Testis (tissue), 3 donors: Measurements from ENCODE around the gene LPIN1. TPM values are rescaled to one million over a fixed set of nuclear protein-coding genes. Genes with fewer than 3 reads are reported as not detected.

Experiments used
- DNase-seq: peaks from one replicate; pipeline ENCODE4 v3.0.0-alpha.2; 2019
- H3K27ac ChIP-seq, 2 donors: fragments of 200-600 bp; sonication (generic); one replicate each; pipeline ENCODE4 v1.5.1; 2019
- H3K27me3 ChIP-seq: fragments of 200-600 bp; sonication (generic); one replicate; pipeline ENCODE4 v1.5.1; 2019
- H3K36me3 ChIP-seq: fragments of 200-600 bp; sonication (generic); one replicate; pipeline ENCODE4 v1.5.1; 2017; ENCODE audit warnings: low read depth; ENCODE audit errors: missing control alignments
- H3K4me1 ChIP-seq: fragments of 200-600 bp; sonication (generic); one replicate; pipeline ENCODE4 v1.5.1; 2019
- H3K4me3 ChIP-seq, 2 donors: fragments of 200-600 bp; sonication (generic); one replicate each; pipeline ENCODE4 v1.5.1; 2017 to 2019
- H3K9me3 ChIP-seq: fragments of 200-600 bp; sonication (generic); one replicate; pipeline ENCODE4 v1.5.1; 2017
- POLR2A ChIP-seq: fragments of 450-650 bp; IDR thresholded peaks from one replicate; pipeline ENCODE4 v1.6.1; 2017; ENCODE audit warnings: antibody characterized with exemption, mild to moderate bottlenecking, moderate library complexity
- WGBS, 2 donors: methylation state at CpG; one replicate each; pipeline ENCODE4 v1.1.5; 2018; 5-methylcytosine and 5-hydroxymethylcytosine counted together
- intact Hi-C: fragments of 100-400 bp; cut with DNase I; formaldehyde crosslinking; loops from one replicate; pipeline ENCODE4 v1.15.1; 2023; ENCODE audit warnings: low total_unique reads
- polyA plus RNA-seq: library from polyadenylated mRNA; stranded (reverse); fragments of 350-450 nt; fragmentation: Illumina TruSeq; extraction: RNeasy Lipid Tissue Mini Kit (QIAGEN cat#74804); gene quantifications from one replicate; pipeline ENCODE4 v1.2.3, GENCODE V29; 2014; ENCODE audit warnings: low read depth, low replicate concordance; ENCODE audit not compliant: insufficient read depth
- total RNA-seq, 2 donors: library from RNA; depleted of rRNA; stranded (reverse); fragments of >200 nt; gene quantifications; one replicate each; pipeline ENCODE4 v1.2.3, GENCODE V29; 2016
- TF ChIP-seq, protein P1 (sequence below), 3 experiments: fragments of 450-650 bp in 2 of 3; fragments of 200-600 bp in 1 of 3; sonication (generic) in 1 of 3; IDR thresholded peaks; one replicate each; pipeline ENCODE4 v1.5.1; 2016 to 2019; ENCODE audit warnings: antibody characterized with exemption in 3 of 3, mild to moderate bottlenecking in 2 of 3, moderate library complexity in 1 of 3

The LPIN1 gene
- total and polyA plus RNA-seq, 3 donors from 2014 or later: 90.0 to 198 (median 169) TPM

DNA sequence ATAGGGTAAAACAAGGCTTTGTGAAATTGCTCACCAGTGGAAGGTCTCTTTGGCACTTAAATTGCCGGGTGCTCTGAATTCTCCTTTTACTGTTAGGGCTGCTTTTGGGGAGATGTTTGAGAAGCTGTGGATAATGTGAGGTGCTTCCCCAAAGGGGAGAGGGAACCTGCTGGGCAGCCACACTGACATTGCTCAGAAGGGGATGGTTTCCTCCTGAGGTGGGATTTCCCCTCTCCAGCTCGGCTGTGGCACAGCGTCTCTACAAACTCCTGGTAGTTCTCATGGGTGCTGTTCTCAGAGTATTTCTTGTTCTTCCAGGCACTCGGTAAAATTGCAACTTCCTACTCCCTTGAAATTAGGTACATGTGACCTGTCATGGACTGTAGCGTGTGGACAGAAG lies 124.2 kb downstream of the LPIN1 start:
- Histone ChIP-seq H3K4me1 (no peaks in the 10 kb centered on the region), H3K27ac (no peak overlapping the region), H3K36me3 (no peaks in the 10 kb centered on the region), H3K4me3 (no peak overlapping the region), H3K27me3 (no peaks in the 10 kb centered on the region), H3K9me3 (no peaks in the 10 kb centered on the region)
- no peak for DNase-seq
- intact Hi-C loops: no loop called here
- no peak for TF ChIP-seq POLR2A
- TF ChIP-seq, protein P1, sequence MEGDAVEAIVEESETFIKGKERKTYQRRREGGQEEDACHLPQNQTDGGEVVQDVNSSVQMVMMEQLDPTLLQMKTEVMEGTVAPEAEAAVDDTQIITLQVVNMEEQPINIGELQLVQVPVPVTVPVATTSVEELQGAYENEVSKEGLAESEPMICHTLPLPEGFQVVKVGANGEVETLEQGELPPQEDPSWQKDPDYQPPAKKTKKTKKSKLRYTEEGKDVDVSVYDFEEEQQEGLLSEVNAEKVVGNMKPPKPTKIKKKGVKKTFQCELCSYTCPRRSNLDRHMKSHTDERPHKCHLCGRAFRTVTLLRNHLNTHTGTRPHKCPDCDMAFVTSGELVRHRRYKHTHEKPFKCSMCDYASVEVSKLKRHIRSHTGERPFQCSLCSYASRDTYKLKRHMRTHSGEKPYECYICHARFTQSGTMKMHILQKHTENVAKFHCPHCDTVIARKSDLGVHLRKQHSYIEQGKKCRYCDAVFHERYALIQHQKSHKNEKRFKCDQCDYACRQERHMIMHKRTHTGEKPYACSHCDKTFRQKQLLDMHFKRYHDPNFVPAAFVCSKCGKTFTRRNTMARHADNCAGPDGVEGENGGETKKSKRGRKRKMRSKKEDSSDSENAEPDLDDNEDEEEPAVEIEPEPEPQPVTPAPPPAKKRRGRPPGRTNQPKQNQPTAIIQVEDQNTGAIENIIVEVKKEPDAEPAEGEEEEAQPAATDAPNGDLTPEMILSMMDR (IDR thresholded peaks at IDR 0.05): no peak
- 87 to 91% methylated on average over 5 of the region's 5 CpGs for WGBS, 2 donors

DNA sequence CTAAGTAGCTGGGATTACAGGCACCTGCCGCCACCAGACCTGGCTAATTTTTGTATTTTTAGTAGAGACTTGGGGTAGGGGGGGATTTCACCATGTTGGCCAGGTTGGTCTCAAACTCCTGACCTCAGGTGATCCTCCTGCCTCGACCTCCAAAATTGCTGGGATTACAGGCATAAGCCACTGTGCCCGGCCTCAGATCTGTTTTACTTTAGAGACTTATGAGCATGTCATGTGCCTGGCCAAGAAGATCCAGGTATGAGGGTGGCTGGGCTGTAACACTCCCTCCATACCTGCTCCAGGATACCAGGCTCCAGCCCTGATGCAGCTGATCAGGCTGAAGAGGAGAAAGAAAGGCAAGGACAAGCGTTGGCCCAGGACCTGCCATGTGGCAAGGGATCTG lies 125.0 kb downstream of the LPIN1 start:
- DNase-seq: no peak
- Histone ChIP-seq H3K27me3 (no peaks in the 10 kb centered on the region), H3K27ac (no peak overlapping the region), H3K9me3 (no peaks in the 10 kb centered on the region), H3K4me3 (no peak overlapping the region), H3K4me1 (no peaks in the 10 kb centered on the region), H3K36me3 (no peaks in the 10 kb centered on the region)
- intact Hi-C loops: no loop called here
- TF ChIP-seq, protein P1 (IDR thresholded peaks at IDR 0.05): no peak
- TF ChIP-seq POLR2A: no peak
- 97 to 100% methylated on average over 4 of the region's 4 CpGs for WGBS, 2 donors

DNA sequence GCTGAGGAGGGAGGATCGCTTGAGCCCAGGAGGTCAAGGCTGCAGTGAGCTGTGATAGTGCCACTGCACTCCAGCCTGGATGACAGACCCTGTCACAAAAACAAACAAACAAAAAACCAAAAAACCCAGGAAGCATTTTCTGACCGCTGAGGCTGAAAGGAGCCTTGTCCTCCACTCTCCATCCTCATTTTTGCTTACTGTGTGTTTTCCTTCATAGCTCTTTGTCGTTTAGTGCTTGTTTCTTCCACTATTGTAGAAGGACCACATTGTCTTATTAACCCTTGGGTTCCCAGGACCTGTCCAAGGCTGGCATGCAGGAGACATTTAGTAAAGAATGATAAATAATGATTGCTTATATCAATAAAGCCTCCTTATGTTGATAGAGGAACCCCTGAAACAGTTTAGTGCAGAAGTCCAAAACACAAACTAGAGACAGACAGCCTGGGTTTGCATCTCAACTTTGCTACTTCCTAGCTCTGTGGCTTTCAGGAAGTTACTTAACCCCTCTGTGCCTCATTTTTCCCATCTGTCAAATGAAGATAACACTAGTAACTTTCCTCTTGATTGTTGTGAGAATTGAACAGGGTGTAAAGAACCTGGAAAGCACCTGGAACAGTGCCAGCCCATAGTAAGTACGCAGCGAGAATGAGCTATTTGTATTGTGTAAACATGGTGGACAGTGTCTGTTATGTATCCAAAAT lies 126.0 kb downstream of the LPIN1 start:
- no peaks in the 10 kb centered on the region for H3K4me1 ChIP-seq
- no peaks in the 10 kb centered on the region for H3K27me3 ChIP-seq
- no peak for DNase-seq

DNA sequence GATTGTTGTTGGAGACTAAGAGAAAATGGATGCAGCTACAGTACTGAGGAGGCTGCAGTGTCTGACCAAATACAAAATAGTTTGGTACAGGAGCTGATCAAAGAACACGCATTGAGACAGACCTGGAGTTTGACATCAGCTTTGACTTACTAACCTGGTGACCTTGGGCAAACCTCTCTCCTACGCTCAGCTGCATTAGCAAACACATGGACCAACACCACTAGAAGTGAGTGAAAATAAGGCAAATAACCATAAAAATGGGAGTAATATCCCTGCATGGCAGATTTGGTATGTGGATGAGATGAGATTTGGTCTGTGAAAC lies 126.5 kb downstream of the LPIN1 start:
- Histone ChIP-seq H3K4me1 (no peaks in the 10 kb centered on the region), H3K4me3 (no peak overlapping the region), H3K9me3 (no peaks in the 10 kb centered on the region), H3K27ac (no peak overlapping the region), H3K27me3 (no peaks in the 10 kb centered on the region), H3K36me3 (no peaks in the 10 kb centered on the region)
- WGBS, 2 donors: 86 to 93% methylated on average over 2 of the region's 2 CpGs
- TF ChIP-seq POLR2A: no peak
- TF ChIP-seq, protein P1 (IDR thresholded peaks at IDR 0.05): no peak
- intact Hi-C loops: no loop called here
- DNase-seq: no peak

More for the DNA sequence above, 126.0 kb downstream of the LPIN1 start:
- no peaks in the 10 kb centered on the region for H3K9me3 ChIP-seq
- intact Hi-C loops: no loop called here
- H3K27ac ChIP-seq: no peak overlapping the region
- no peak overlapping the region for H3K4me3 ChIP-seq
- no peaks in the 10 kb centered on the region for H3K36me3 ChIP-seq
- WGBS, 2 donors: 58 to 66% methylated on average over 5 of the region's 5 CpGs
- no peak for TF ChIP-seq POLR2A
- TF ChIP-seq, protein P1 (IDR thresholded peaks at IDR 0.05): no peak
